Islet of Langerhans (tissue), 1 donor: ENCODE data around the gene ZBTB46.

ENCODE experiments used
- FAIRE-seq: peaks from one replicate; lab custom pipeline; 2011; peaks lifted over from hg19 to GRCh38; lab: Jason Lieb, UNC

The ZBTB46 gene

DNA sequence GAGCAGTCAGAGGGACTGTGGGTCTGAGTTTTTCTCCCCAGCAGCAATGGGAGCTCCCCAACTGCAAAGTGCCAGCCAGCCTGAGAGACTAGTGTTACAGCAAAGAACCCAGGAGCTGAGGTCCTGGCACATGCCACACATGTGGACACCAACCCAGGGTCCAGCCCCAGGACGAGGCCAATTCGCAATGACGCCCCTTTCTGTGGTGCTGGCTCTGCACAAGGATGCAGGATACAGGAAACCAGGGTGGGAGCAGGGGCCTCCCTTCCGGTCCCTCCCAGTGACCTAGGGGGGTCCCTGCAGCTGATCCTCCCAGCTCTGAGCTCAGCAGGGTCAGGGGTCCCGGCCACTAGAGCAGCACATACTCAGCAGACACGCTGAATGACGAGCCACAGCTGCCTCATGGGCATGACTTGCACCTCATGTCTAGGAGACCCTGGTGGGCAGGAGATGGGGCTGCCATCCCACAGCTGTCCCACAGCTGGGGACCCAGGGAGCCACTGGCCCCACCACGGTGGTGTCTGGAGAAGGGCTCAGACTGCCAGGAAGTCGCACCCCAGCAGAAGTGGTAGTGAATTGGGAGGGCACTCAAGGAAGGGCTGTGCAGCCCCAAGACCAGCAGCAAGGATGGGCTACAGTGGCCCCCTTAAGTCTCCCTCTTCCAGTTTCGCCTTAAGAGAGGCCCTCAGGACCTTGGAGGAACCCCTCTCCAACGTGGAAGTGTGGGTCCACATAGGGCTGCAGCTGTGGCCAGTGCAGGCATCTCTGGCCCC lies 126.9 kb downstream of the ZBTB46 start:
- FAIRE-seq, result no peak

- FAIRE-seq, result no peak
Observed at GRCh38 chr20:63703471-63703975, 127.5 kb downstream of the ZBTB46 start.

- no peak for FAIRE-seq
Observed at GRCh38 chr20:63702751-63703470, 128.2 kb downstream of the ZBTB46 start.

GRCh38 chr20:63702036-63702665 lies 128.9 kb downstream of the ZBTB46 start:
- no peak for FAIRE-seq

- FAIRE-seq, result no peak
Observed at GRCh38 chr20:63701329-63702035, 129.6 kb downstream of the ZBTB46 start.

DNA sequence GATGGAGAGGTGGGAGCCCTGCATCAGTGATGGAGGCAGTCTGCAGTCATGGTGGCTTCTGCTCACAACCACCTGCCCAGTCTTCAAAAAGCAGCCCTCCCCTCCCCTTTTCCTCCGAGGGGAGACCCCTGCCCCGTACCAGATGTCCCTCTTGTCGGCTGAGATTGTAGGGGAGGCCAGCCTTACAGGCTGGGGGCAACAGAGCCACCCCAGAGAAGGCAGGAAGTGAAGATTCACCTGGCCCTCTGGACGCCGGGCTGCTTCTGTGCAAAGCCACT lies 130.1 kb downstream of the ZBTB46 start:
- no peak for FAIRE-seq

DNA sequence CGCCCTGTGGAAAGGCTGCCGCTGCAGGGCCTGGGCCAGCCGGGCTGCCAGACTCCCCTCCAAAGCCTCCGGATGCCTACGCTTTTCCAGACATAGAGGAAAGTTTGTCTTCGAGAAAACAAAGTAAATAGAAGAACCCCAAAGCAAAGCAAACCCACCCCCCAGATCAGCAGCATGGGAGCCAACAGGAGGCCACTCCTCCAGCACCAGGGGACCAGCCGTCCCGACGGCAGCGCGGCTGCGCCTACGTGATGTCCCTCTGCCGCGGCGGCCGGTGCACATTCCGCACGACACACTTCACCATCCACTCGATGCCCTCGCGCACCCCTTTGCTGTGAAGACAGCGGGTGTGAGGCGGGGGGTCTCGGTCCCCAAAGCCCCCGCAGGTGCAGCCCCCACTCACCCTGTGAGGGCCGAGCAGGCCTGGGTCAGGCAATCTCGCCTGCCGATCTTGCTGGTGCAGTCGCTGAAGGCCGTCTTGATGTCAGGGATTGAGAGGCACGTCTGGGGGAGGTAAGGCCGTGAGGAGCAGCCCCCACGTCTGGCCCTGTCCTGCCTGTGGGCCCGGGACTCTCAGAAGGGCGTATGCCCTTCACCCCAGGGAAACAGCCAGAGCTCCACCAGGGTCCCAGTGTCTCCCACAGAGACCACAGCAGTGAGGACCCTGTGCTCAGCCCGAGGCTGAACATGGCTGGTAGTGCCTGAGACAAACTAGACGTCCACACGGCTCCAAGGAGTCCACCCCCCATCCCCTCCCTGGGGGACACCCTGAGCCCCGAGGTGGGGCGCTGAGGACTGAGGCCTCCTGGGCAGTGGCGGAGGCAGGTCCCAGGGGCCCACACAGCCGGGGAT lies 130.6 kb downstream of the ZBTB46 start:
- FAIRE-seq, result no peak

GRCh38 chr20:63699466-63700198 lies 131.4 kb downstream of the ZBTB46 start:
- FAIRE-seq, result no peak

DNA sequence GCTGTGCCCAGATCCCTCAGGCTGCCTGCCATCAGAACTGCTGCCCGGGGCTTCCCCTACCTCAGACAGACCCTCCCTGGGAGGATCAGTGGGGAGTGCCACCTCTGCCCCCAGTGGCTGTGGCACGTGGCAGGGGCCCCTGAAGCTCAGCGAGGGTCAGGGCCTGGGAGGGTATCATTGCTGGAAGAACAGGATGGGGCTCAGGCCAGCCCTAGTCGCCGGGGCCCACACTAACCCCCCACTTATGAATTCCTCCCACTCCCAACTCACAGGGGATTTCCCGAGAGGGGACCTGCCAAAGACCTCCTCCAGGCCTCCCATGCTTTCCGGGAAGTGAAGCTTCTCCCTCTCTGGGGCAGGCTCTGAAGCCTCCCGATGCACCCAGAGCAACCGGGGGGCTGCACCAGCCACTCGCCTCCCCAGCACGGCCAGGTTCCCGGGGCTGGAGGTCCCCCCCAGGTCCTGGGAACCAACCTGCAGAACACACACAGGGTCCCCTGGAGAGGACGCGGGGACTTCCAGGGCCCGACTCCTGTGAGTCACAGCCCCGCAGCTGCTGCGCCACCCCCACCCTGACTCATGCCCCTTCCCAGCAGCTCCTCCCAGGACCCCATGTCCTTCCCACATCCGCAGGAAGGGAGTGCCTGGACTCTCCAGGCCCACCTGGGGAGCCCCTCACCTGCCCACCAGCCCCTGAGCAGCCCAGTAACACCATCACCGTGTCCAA lies 132.2 kb downstream of the ZBTB46 start:
- no peak for FAIRE-seq

GRCh38 chr20:63697868-63698545 lies 133.1 kb downstream of the ZBTB46 start:
- no peak for FAIRE-seq

GRCh38 chr20:63697357-63697867 lies 133.7 kb downstream of the ZBTB46 start:
- no peak for FAIRE-seq

GRCh38 chr20:63696628-63697356 lies 134.3 kb downstream of the ZBTB46 start, which contains the start of gene TNFRSF6B:
Gene TNFRSF6B, plus strand, starts transcription at chr20:63696652. Its CDS starts 116 bp downstream, at chr20:63696768.
- no peak for FAIRE-seq

DNA sequence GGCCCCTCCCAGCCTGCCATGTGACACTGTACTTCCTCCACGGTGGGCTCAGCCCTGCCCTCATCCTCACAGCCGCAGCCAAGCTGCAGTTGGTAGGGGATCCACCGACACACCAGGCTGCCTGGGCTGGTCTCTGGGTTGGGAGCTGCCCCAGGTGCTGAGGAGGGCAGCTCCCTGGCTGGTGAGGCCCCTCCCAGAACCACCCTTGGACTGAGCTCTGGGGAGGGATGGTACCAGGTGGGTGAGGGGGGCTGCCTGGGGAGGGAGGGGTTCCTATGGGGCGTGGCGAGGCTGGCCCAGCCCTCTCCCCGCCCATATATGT lies 134.8 kb downstream of the ZBTB46 start:
- FAIRE-seq, result no peak

GRCh38 chr20:63695424-63696305 lies 135.4 kb downstream of the ZBTB46 start:
- FAIRE-seq, result no peak

- FAIRE-seq, result no peak
Observed at GRCh38 chr20:63694584-63695423, 136.3 kb downstream of the ZBTB46 start.

DNA sequence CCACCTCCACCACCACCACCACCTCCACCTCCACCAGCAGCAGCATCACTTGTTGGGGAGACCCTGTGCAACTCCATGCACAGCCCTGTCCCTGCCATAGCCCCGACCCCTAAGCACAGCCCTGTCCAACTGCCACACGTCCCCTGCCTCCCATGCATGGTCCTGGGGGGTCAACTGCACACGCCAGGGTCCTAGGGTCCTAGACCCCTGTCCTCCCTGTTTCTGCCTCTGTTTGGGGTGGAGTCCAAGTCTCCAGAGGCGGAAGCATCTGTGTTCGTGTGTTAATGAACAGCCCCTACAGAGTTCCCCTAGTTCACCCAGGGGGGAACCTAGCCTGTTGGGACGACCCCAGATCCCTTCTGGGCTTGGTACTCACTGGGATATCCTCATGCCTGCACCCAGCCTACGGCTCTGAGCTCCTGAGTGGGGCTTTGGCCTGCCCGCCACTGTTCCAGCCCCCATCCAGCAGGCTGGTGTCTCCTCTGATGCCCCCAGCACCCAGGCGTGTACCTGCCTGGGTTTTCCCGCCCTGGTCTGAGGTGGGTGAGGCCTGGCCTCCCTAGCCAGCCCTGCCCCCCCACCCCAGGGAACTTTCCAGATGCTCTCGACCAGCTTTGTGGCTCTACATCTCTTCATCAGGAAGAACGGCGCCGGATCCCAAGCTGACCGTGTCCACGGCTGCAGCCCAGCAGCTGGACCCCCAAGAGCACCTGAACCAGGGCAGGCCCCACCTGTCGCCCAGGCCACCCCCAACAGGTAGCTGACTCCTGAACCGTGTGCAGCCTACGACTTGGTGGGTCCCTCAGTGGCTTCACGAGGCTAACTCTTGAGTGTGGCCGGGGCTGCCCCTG lies 137.1 kb downstream of the ZBTB46 start:
- no peak for FAIRE-seq
